Ectodermal cell (in vitro differentiated cells): ENCODE results near the gene CLDND1.

Experiments
- H3K27ac ChIP-seq: 2 replicates; pipeline ENCODE4 v1.7.0; 2013; ENCODE audit warnings: mild to moderate bottlenecking, low read depth, low read length; ENCODE audit not compliant: insufficient read depth, poor library complexity, severe bottlenecking
- H3K27me3 ChIP-seq: 2 replicates; pipeline ENCODE4 v1.7.0; 2013; ENCODE audit warnings: mild to moderate bottlenecking, low read length; ENCODE audit not compliant: insufficient read depth, control insufficient read depth, poor library complexity, severe bottlenecking
- H3K36me3 ChIP-seq: one replicate; pipeline ENCODE4 v1.7.0; 2013; ENCODE audit warnings: low read length; ENCODE audit not compliant: control insufficient read depth, insufficient read depth
- H3K4me1 ChIP-seq: one replicate; pipeline ENCODE4 v1.7.0; 2013; ENCODE audit warnings: low read length; ENCODE audit not compliant: control insufficient read depth, insufficient read depth
- H3K4me3 ChIP-seq: 2 replicates; pipeline ENCODE4 v1.7.0; 2013; ENCODE audit warnings: low read depth, low read length, control low read depth; ENCODE audit not compliant: insufficient read depth
- H3K9me3 ChIP-seq: 2 replicates; pipeline ENCODE4 v1.7.0; 2013; ENCODE audit warnings: mild to moderate bottlenecking, low read length, moderate library complexity; ENCODE audit not compliant: control insufficient read depth
- WGBS, 2 experiments: methylation state at CpG; one replicate each; pipeline ENCODE4 v1.1.7; 2013; ENCODE audit warnings: missing lambda C conversion rate in 2 of 2; 5-methylcytosine and 5-hydroxymethylcytosine counted together

CLDND1 gene

DNA sequence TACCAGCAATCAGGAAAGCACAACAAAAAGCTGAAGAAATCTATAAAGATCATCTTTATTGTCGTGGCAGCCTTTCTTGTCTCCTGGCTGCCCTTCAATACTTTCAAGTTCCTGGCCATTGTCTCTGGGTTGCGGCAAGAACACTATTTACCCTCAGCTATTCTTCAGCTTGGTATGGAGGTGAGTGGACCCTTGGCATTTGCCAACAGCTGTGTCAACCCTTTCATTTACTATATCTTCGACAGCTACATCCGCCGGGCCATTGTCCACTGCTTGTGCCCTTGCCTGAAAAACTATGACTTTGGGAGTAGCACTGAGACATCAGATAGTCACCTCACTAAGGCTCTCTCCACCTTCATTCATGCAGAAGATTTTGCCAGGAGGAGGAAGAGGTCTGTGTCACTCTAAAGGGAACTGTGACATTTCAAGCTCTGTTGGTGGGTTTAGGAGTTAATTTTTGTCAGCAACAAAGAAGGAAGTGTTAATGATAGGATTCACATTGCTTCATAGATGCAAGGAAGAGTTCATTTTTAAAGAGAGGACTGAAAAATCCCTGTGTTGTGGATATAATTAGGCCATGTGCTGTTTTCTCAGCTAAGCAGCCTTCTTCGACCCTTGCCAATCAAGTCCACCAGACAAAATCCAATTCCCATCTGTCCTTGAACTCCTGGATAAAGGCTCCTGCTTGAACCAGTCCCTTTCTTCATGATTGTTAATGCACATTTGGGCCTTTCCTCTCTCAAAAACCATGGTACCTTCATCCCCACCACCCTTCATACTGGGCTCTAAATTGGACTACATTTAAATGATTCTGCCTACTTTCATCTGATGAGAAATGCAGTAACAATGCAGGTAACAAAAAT, 10.2 kb upstream of the CLDND1 start:
- H3K4me3 ChIP-seq, result no peak overlapping the region
- H3K9me3 ChIP-seq, result no peaks in the 10 kb centered on the region
- no peak overlapping the region for H3K27ac ChIP-seq
- no peaks in the 10 kb centered on the region for H3K36me3 ChIP-seq
- H3K4me1 ChIP-seq, result peaks cover 6% of the 10 kb centered on the region
- WGBS, 2 experiments, result 94 to 97% methylated on average over 6 of the region's 6 CpGs
- H3K27me3 ChIP-seq, result no peaks in the 10 kb centered on the region

DNA sequence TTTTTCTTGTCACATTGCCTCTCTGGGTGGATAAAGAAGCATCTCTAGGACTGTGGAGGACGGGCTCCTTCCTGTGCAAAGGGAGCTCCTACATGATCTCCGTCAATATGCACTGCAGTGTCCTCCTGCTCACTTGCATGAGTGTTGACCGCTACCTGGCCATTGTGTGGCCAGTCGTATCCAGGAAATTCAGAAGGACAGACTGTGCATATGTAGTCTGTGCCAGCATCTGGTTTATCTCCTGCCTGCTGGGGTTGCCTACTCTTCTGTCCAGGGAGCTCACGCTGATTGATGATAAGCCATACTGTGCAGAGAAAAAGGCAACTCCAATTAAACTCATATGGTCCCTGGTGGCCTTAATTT, 9.6 kb upstream of the CLDND1 start:
- no peaks in the 10 kb centered on the region for H3K27me3 ChIP-seq
- H3K9me3 ChIP-seq, result no peaks in the 10 kb centered on the region
- H3K27ac ChIP-seq, result no peak overlapping the region
- H3K36me3 ChIP-seq, result no peaks in the 10 kb centered on the region
- H3K4me1 ChIP-seq, result peaks cover 7% of the 10 kb centered on the region
- H3K4me3 ChIP-seq, result no peak overlapping the region
- WGBS, 2 experiments, result 94 to 95% methylated on average over 5 of the region's 5 CpGs

DNA sequence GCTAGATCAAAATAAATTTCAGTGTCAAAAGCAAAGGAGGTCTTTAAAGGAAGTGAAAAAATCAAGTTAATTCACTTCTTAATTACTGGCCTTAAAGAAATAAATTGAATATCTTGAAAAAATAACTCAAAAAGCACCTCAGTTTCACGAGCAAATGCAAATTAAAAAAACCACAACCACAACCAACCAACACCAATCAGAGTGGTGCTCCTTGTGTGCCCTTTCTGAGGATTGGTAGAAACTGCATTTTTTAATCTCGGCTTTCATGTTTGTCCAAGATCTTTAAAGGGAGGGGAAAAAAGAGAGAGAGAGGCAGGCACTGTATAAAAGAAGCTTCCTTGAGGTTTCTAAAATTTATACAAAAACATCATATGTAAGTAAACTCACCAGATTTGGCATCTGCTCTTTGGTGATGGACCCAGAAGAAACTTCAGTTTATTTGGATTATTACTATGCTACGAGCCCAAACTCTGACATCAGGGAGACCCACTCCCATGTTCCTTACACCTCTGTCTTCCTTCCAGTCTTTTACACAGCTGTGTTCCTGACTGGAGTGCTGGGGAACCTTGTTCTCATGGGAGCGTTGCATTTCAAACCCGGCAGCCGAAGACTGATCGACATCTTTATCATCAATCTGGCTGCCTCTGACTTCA, 9.0 kb upstream of the CLDND1 start, which contains the start of gene GPR15:
TSS of gene GPR15 (plus strand) at position 357 of the 653 bp plus-strand sequence. CDS start at position 413, 56 bp downstream.
- WGBS, 2 experiments, result 88 to 95% methylated on average over 7 of the region's 7 CpGs
- Histone ChIP-seq H3K9me3 (no peaks in the 10 kb centered on the region), H3K36me3 (no peaks in the 10 kb centered on the region), H3K27me3 (no peaks in the 10 kb centered on the region), H3K4me1 (peaks cover 7% of the 10 kb centered on the region), H3K4me3 (no peak within 1 kb of the TSS), H3K27ac (no peak within 1 kb of the TSS)

DNA sequence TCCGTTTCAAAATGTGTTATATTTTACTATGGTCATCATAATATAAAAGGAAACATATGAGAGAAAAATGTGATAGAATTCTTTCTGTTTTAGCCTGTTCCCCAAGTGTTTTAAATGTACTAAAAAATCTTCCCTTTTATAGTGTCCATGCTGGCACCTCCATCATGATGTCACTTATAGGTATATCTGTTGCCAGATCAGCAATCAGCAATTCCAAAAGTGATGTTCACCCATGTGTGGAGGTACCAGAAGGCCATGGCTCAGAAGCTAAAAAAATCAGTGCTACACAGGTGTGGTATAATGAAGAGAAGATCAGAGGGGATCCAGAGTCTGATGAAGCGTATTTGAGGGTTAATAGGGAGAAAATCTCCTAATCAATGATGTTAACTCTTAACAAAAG, 8.0 kb upstream of the CLDND1 start:
- WGBS, 2 experiments, result 80% methylated on average over 1 to 2 of the region's 2 CpGs
- Histone ChIP-seq H3K27ac (no peak overlapping the region), H3K27me3 (no peaks in the 10 kb centered on the region), H3K9me3 (no peaks in the 10 kb centered on the region), H3K36me3 (no peaks in the 10 kb centered on the region), H3K4me3 (no peak overlapping the region), H3K4me1 (peaks cover 7% of the 10 kb centered on the region)

DNA sequence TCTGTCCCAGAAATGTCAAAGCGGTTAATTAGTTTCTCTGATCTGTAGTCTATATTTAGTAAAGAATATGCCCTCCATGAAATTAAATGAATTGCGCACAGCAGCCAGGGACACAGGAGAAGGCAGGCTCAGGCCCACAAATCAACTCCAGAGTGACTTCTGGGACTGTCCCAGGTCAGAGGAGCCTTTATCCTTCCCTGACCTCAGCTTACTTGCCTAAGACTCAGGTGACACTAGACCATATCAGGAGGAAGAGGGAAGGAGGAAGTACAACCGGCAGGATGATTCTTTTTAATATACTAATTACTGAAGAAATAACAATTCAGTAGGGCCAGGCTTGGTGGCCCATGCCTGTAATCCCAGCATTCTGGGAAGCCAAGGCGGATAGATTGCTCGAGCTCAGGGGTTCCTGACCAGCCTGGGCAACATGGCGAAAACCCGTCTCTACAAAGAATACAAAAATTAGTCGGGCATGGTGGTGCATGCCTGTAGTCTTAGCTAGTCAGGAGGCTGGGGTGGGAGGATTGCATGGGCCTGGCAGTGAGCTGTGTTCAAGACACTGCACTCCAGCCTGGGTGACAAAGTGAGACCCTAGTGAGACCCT, 7.3 kb upstream of the CLDND1 start:
- Histone ChIP-seq H3K36me3 (no peaks in the 10 kb centered on the region), H3K27me3 (no peaks in the 10 kb centered on the region), H3K4me3 (no peak overlapping the region), H3K27ac (no peak overlapping the region), H3K9me3 (no peaks in the 10 kb centered on the region), H3K4me1 (peaks cover 7% of the 10 kb centered on the region)
- WGBS, 2 experiments, result 95 to 96% methylated on average over 7 to 8 of the region's 8 CpGs

DNA sequence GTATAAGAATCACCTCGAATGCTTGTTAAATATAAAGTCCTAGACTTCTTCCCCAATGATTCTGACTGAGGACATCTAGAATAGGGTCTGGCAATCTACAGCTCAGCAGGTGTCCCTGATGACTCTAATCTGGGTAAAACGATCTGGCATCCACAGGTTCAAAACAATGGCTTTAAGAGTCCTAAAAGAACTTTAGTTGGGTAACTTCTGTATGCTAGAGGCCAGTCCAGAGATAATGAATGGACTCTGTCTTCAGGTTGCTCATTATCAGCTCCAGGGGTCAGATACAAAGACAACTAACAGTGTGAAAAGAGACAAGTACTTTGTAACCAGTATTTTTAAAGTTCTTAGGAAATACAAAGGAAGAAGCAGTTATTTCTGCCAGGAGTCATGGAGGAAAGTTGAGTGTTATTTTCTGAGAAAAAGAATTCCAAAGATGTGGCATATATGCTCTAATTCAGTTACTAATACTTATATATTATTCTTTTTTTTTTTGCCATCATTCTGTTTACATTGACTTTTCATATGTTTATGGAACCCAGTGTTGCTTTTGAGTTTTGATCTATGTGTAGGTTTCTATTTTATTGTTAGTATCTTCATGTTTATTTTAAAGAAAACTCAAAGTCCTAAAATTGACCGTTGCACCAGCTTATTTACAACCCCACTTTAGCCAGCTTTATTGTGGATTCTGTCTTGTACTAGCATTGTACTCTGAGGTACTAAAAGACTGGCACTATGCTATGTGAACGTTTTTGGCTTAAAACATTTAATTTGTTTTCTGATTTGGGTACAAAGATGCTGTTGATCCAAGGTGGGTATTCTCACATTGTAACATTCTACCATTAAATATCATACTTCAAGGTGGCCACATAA, 6.0 kb upstream of the CLDND1 start:
- Histone ChIP-seq H3K4me1 (peaks cover 7% of the 10 kb centered on the region), H3K27ac (peak overlapping the region; percentile 39), H3K36me3 (no peaks in the 10 kb centered on the region), H3K4me3 (no peak overlapping the region), H3K27me3 (no peaks in the 10 kb centered on the region), H3K9me3 (no peaks in the 10 kb centered on the region)
- 68% methylated on average over 4 of the region's 4 CpGs for WGBS, 2 experiments

DNA sequence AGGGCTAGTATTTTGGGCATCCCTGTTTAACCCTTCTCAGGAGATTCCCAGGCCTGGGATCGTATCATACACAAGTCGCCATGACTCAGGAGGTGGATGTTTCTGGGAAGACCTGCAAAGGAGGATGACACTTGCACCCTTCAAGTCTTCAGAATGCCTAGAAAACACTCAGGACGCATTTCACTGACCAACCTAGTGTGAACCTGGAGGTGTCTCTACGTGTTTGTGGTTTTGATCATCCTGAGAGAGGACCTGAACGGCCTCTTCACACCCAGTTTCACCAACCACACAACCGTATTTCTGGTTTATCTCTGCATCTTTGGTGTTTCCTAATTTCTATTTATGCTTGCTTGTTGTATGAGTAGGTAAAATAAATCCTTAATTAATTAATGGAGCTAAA, 2.8 kb upstream of the CLDND1 start:
- Histone ChIP-seq H3K27me3 (no peaks in the 10 kb centered on the region), H3K36me3 (no peaks in the 10 kb centered on the region), H3K27ac (no peak overlapping the region), H3K4me1 (peaks cover 10% of the 10 kb centered on the region), H3K4me3 (no peak overlapping the region), H3K9me3 (no peaks in the 10 kb centered on the region)
- 96 to 97% methylated on average over 5 to 6 of the region's 6 CpGs for WGBS, 2 experiments

DNA sequence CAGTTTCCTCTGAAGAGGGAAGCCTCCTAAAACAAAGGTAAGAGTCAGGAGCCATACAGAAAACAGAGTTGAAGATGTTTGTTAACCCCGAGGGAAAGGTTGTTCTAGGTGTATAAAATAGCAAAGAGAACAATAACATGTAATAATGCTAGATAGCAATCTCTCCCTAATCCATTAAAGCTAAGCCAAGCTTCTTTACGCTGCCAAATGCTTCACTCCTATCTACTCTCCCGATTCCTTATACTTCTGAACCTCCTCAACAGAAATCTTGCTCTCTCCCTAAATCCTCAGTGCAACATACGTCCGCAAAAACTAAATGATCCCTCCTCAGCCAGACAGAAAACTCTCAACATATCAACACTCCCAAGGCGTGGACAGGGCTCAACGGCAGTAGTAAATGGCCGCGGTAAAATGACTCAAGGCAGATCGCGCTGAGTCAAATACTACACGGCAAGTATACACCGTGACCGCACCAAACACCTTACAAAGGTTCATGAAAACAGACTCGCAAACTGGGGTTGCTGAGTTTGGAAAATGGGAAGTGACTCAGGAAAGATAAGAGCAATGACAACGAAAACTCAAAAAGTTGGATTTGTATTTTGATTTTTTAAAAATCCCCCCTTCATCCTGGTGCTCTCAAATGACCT, 682 bp downstream of the CLDND1 start:
- peaks cover 10% of the 10 kb centered on the region for H3K36me3 ChIP-seq
- H3K27ac ChIP-seq, result peak overlapping the region; percentile 88
- no peaks in the 10 kb centered on the region for H3K9me3 ChIP-seq
- H3K27me3 ChIP-seq, result no peaks in the 10 kb centered on the region
- WGBS, 2 experiments, result 0% methylated on average over 15 of the region's 16 CpGs
- H3K4me1 ChIP-seq, result peaks cover 4% of the 10 kb centered on the region
- peak overlapping the region; percentile 92 for H3K4me3 ChIP-seq

DNA sequence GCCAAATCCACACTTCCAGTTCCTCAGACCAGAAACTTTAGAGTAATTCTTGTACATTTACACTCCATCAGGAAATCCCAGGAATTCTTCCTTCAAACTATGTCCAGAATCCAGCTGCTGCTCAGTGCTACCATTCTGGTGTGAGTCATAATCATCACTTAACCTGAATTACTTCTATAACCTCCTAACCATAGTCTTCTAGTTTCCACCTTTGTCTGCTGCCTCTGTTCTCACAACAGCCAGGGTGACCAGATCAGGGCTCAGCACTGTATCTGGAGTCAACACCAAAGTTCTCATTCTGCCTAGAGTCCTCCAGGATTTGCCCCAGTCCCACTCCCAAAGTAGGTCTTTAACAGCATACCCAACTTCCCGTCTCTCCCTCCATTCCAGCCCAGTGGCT, 3.4 kb downstream of the CLDND1 start:
- Histone ChIP-seq H3K36me3 (peaks cover 16% of the 10 kb centered on the region), H3K9me3 (no peaks in the 10 kb centered on the region), H3K27ac (no peak overlapping the region), H3K4me1 (peaks cover 4% of the 10 kb centered on the region), H3K4me3 (no peak overlapping the region), H3K27me3 (no peaks in the 10 kb centered on the region)
- WGBS, 2 experiments, result 97 to 98% methylated on average over 1 of the region's 1 CpG
